ENCODE results near the gene TUFT1.
"Not testable (repeated sequence)": the region's sequence is repeated elsewhere in the genome, so short reads cannot be mapped to it uniquely, and the experiment has no call there.

Gene TUFT1

GRCh38 chr1:151581921-151582320, 41.8 kb downstream of the TUFT1 start:
- DNase-seq, result no peak

GRCh38 chr1:151583796-151584195, 43.7 kb downstream of the TUFT1 start:
- DNase-seq, result no peak

- no peak for DNase-seq
Observed at GRCh38 chr1:151584278-151584677, 44.2 kb downstream of the TUFT1 start.

GRCh38 chr1:151584780-151585179, 44.7 kb downstream of the TUFT1 start:
- DNase-seq, result no peak

- no peak for DNase-seq
Observed at GRCh38 chr1:151585622-151586021, 45.5 kb downstream of the TUFT1 start.

GRCh38 chr1:151590961-151591360, 50.9 kb downstream of the TUFT1 start:
- DNase-seq, result no peak

GRCh38 chr1:151593730-151594129, 53.6 kb downstream of the TUFT1 start:
- no peak for DNase-seq

GRCh38 chr1:151594143-151594625, 54.1 kb downstream of the TUFT1 start:
- peak; percentile 90 for DNase-seq

GRCh38 chr1:151596166-151596953, 56.3 kb downstream of the TUFT1 start:
- DNase-seq, result no peak

GRCh38 chr1:151602550-151602949, 62.4 kb downstream of the TUFT1 start:
- not testable (repeated sequence) for DNase-seq

- no peak for DNase-seq
Observed at GRCh38 chr1:151604291-151604690, 64.2 kb downstream of the TUFT1 start.

GRCh38 chr1:151606384-151606783, 66.3 kb downstream of the TUFT1 start:
- no peak for DNase-seq

GRCh38 chr1:151606857-151607256, 66.7 kb downstream of the TUFT1 start:
- DNase-seq, result no peak

GRCh38 chr1:151610142-151610541, 70.0 kb downstream of the TUFT1 start:
- DNase-seq, result no peak

GRCh38 chr1:151611288-151611790, 71.2 kb downstream of the TUFT1 start:
- DNase-seq, result no peak

GRCh38 chr1:151611832-151612500, 71.9 kb downstream of the TUFT1 start, which contains the start of gene SNX27:
Gene SNX27, plus strand, starts transcription at chr1:151612050. Its CDS starts 152 bp downstream, at chr1:151612202.
- DNase-seq, result peak; percentile 92

GRCh38 chr1:151612501-151613281, 72.6 kb downstream of the TUFT1 start:
- no peak for DNase-seq

- DNase-seq, result no peak
Observed at GRCh38 chr1:151613282-151613780, 73.2 kb downstream of the TUFT1 start.

GRCh38 chr1:151615711-151616504, 75.8 kb downstream of the TUFT1 start:
- DNase-seq, result no peak

GRCh38 chr1:151616505-151616849, 76.4 kb downstream of the TUFT1 start:
- no peak for DNase-seq

GRCh38 chr1:151618003-151618402, 77.9 kb downstream of the TUFT1 start:
- DNase-seq, result no peak

GRCh38 chr1:151618470-151618869, 78.4 kb downstream of the TUFT1 start:
- no peak for DNase-seq
